AG10803 (cell line): ENCODE measurements around the gene RHBDD3.

Experiments used
- DNase-seq: peaks from one replicate; pipeline ENCODE4 v3.0.0; 2010; ENCODE audit warnings: low read depth
- H3K4me3 ChIP-seq: 2 replicates; pipeline ENCODE4 v1.5.1; 2011; ENCODE audit warnings: mild to moderate bottlenecking, low read length, control low read depth
- TF ChIP-seq, protein P1 (sequence below): conservative IDR thresholded peaks from 2 replicates; pipeline ENCODE4 v1.5.1; 2011; ENCODE audit warnings: mild to moderate bottlenecking, low read length, control low read depth, inconsistent platforms

The RHBDD3 gene

DNA sequence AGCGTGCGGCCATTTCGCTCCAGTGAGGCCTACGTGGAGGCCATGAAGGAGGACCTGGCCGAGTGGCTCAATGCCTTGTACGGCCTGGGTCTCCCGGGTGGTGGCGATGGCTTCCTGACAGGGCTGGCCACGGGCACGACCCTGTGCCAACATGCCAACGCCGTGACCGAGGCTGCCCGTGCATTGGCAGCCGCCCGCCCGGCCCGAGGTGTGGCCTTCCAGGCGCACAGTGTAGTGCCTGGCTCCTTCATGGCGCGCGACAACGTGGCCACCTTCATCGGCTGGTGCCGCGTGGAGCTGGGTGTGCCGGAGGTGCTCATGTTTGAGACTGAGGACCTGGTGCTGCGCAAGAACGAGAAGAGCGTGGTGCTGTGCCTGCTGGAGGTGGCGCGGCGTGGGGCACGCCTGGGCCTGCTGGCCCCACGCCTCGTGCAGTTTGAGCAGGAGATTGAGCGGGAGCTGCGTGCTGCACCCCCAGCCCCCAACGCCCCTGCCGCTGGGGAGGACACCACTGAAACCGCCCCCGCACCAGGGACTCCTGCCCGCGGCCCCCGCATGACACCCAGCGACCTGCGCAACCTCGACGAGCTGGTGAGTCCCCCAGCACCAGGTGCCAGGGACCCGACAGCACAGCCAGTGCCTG, 40.5 kb upstream of the RHBDD3 start:
- H3K4me3 ChIP-seq: peak overlapping the region; percentile 81
- no peak for DNase-seq
- TF ChIP-seq, protein P1, sequence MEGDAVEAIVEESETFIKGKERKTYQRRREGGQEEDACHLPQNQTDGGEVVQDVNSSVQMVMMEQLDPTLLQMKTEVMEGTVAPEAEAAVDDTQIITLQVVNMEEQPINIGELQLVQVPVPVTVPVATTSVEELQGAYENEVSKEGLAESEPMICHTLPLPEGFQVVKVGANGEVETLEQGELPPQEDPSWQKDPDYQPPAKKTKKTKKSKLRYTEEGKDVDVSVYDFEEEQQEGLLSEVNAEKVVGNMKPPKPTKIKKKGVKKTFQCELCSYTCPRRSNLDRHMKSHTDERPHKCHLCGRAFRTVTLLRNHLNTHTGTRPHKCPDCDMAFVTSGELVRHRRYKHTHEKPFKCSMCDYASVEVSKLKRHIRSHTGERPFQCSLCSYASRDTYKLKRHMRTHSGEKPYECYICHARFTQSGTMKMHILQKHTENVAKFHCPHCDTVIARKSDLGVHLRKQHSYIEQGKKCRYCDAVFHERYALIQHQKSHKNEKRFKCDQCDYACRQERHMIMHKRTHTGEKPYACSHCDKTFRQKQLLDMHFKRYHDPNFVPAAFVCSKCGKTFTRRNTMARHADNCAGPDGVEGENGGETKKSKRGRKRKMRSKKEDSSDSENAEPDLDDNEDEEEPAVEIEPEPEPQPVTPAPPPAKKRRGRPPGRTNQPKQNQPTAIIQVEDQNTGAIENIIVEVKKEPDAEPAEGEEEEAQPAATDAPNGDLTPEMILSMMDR: no peak

GRCh38 chr22:29307596-29308147, 39.9 kb upstream of the RHBDD3 start:
- no peak for DNase-seq
- peak overlapping the region; percentile 81 for H3K4me3 ChIP-seq
- TF ChIP-seq, protein P1: no peak

- TF ChIP-seq, protein P1: no peak
- DNase-seq: peak; percentile 71
- peak overlapping the region; percentile 81 for H3K4me3 ChIP-seq
Measured at GRCh38 chr22:29306835-29307595, 39.2 kb upstream of the RHBDD3 start.

GRCh38 chr22:29306175-29306834, 38.5 kb upstream of the RHBDD3 start, which contains the start of gene GAS2L1:
TSS of gene GAS2L1 (plus strand) at chr22:29306650. CDS start at chr22:29308106, 1,456 bp downstream.
- DNase-seq: peak; percentile 78
- H3K4me3 ChIP-seq: peak within 1 kb of the TSS; percentile 81
- TF ChIP-seq, protein P1: peak; percentile 58

DNA sequence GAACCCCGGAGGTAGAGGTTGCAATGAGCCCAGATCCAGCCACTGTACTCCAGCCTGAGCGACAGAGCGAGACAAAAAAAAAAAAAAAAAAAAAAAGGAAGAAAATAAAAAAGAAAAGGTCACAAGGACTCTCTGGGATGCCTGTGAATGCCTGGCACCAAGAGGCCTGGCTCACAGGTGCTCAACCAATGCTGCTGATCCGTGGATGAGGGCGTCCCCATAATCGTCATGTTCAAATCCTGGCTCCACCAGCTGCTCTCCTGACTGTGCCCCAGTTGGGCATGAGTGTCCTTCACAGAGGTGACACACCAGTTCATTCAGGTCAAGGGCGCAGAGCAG, 38.0 kb upstream of the RHBDD3 start:
- TF ChIP-seq, protein P1: no peak
- H3K4me3 ChIP-seq: 0 out of 2 replicates have a peak overlapping the region, but pooled peaks have one; percentile 12
- no peak for DNase-seq

- no peak for DNase-seq
- TF ChIP-seq, protein P1: no peak
- no peak overlapping the region for H3K4me3 ChIP-seq
Measured at GRCh38 chr22:29302681-29303465, 35.1 kb upstream of the RHBDD3 start.
